HFFc6 (cell line): ENCODE results near the gene SORCS2. TPM values are rescaled to one million over a fixed set of nuclear protein-coding genes. Genes with fewer than 3 reads are reported as not detected.
A peak's percentile ranks its signal among the peaks of the same experiment; 100 is the strongest.

Experiments
- DNase-seq: peaks from one replicate; pipeline ENCODE4 v3.0.0-alpha.2; 2018
- H3K27ac Mint-ChIP-seq: 2 replicates; pipeline ENCODE4 v1.8.0; 2020; ENCODE audit warnings: mild to moderate bottlenecking, mixed read lengths
- H3K27me3 Mint-ChIP-seq: 2 replicates; pipeline ENCODE4 v1.8.0; 2021; ENCODE audit warnings: mild to moderate bottlenecking, moderate library complexity, mixed read lengths; ENCODE audit not compliant: insufficient read depth
- H3K36me3 Mint-ChIP-seq: 2 replicates; pipeline ENCODE4 v1.8.0; 2021; ENCODE audit warnings: low read depth, mixed read lengths
- H3K4me1 Mint-ChIP-seq: 2 replicates; pipeline ENCODE4 v1.8.0; 2020; ENCODE audit warnings: low read depth, mixed read lengths
- H3K4me3 Mint-ChIP-seq: 2 replicates; pipeline ENCODE4 v1.8.0; 2020; ENCODE audit warnings: mild to moderate bottlenecking, moderate library complexity, mixed read lengths
- H3K9me3 Mint-ChIP-seq: 2 replicates; pipeline ENCODE4 v1.8.0; 2020; ENCODE audit warnings: mild to moderate bottlenecking, mixed read lengths
- CTCF ChIP-seq: fragments of 200-600 bp; sonication (generic); IDR thresholded peaks from 2 replicates; pipeline ENCODE4 v1.5.0; 2021; ENCODE audit warnings: antibody characterized with exemption, mild to moderate bottlenecking
- total RNA-seq, 6 experiments: library from RNA; stranded (reverse); fragmentation: NEBNext Ultra II Directional; extraction: Animal tissue kit (Norgen Biotek cat#: 25700); gene quantifications; 2 replicates in 1 of 6; 3 replicates in 5 of 6; pipeline ENCODE4 v1.2.3, GENCODE V29; 2021

The SORCS2 gene
- total RNA-seq, 6 experiments from 2014 or later = 0.05 to 0.15 (median 0.12) TPM; not detected in 3

GRCh38 chr4:7506572-7506971, 314.2 kb downstream of the SORCS2 start:
- Mint-ChIP-seq H3K4me3 (no peak overlapping the region), H3K27me3 (peaks cover 51% of the 10 kb centered on the region), H3K9me3 (no peaks in the 10 kb centered on the region), H3K36me3 (no peaks in the 10 kb centered on the region), H3K27ac (no peak overlapping the region), H3K4me1 (peaks cover 6% of the 10 kb centered on the region)
- no peak for DNase-seq
- no peak for TF ChIP-seq CTCF

GRCh38 chr4:7507381-7507780, 315.0 kb downstream of the SORCS2 start:
- Mint-ChIP-seq H3K27me3 (peaks cover 47% of the 10 kb centered on the region), H3K9me3 (no peaks in the 10 kb centered on the region), H3K36me3 (no peaks in the 10 kb centered on the region), H3K4me1 (peaks cover 6% of the 10 kb centered on the region), H3K27ac (no peak overlapping the region), H3K4me3 (no peak overlapping the region)
- no peak for TF ChIP-seq CTCF
- peak; percentile 28 for DNase-seq

- peaks cover 16% of the 10 kb centered on the region for H3K4me1 Mint-ChIP-seq
- H3K27me3 Mint-ChIP-seq = peaks cover 36% of the 10 kb centered on the region
- no peaks in the 10 kb centered on the region for H3K36me3 Mint-ChIP-seq
- no peak for TF ChIP-seq CTCF
- no peaks in the 10 kb centered on the region for H3K9me3 Mint-ChIP-seq
- no peak overlapping the region for H3K4me3 Mint-ChIP-seq
- H3K27ac Mint-ChIP-seq = no peak overlapping the region
- no peak for DNase-seq
Measured at GRCh38 chr4:7510066-7510465, 317.7 kb downstream of the SORCS2 start.

- peaks cover 35% of the 10 kb centered on the region for H3K27me3 Mint-ChIP-seq
- H3K27ac Mint-ChIP-seq = no peak overlapping the region
- H3K36me3 Mint-ChIP-seq = no peaks in the 10 kb centered on the region
- no peak for TF ChIP-seq CTCF
- no peaks in the 10 kb centered on the region for H3K9me3 Mint-ChIP-seq
- no peak for DNase-seq
- H3K4me1 Mint-ChIP-seq = peaks cover 16% of the 10 kb centered on the region
- no peak overlapping the region for H3K4me3 Mint-ChIP-seq
Measured at GRCh38 chr4:7510538-7510937, 318.2 kb downstream of the SORCS2 start.

GRCh38 chr4:7511525-7511924, 319.2 kb downstream of the SORCS2 start:
- Mint-ChIP-seq H3K27me3 (peaks cover 38% of the 10 kb centered on the region), H3K9me3 (no peaks in the 10 kb centered on the region), H3K4me1 (peaks cover 16% of the 10 kb centered on the region), H3K36me3 (no peaks in the 10 kb centered on the region), H3K4me3 (no peak overlapping the region), H3K27ac (no peak overlapping the region)
- DNase-seq = no peak
- no peak for TF ChIP-seq CTCF

- peaks cover 41% of the 10 kb centered on the region for H3K27me3 Mint-ChIP-seq
- H3K4me1 Mint-ChIP-seq = peaks cover 14% of the 10 kb centered on the region
- no peaks in the 10 kb centered on the region for H3K9me3 Mint-ChIP-seq
- DNase-seq = no peak
- TF ChIP-seq CTCF = no peak
- no peak overlapping the region for H3K4me3 Mint-ChIP-seq
- no peaks in the 10 kb centered on the region for H3K36me3 Mint-ChIP-seq
- H3K27ac Mint-ChIP-seq = no peak overlapping the region
Measured at GRCh38 chr4:7512428-7512827, 320.1 kb downstream of the SORCS2 start.
